GM12891 (cell line): ENCODE results near the gene ETS2.

ENCODE experiments used
- POLR2A ChIP-seq: IDR thresholded peaks from 2 replicates; pipeline ENCODE4 v1.6.1; 2011; ENCODE audit warnings: low read depth, low read length, control low read depth
- POLR2AphosphoS5 ChIP-seq: IDR thresholded peaks from 2 replicates; pipeline ENCODE4 v1.6.1; 2011; ENCODE audit warnings: low read depth, low read length, control low read depth

- no peak for TF ChIP-seq POLR2AphosphoS5
- no peak for TF ChIP-seq POLR2A
Measured at GRCh38 chr21:38777531-38777930, 28.2 kb upstream of the ETS2 start.
